HEK293 (cell line): Measurements from ENCODE around the gene MYL7.

Experiments used
- HOXA7 ChIP-seq: sonication (generic); formaldehyde crosslinking; IDR thresholded peaks from 2 replicates; pipeline ENCODE4 v1.8.1; 2022; ENCODE audit warnings: missing genetic modification reagents, borderline replicate concordance
- KLF9 ChIP-seq: fragments of 450-650 bp; formaldehyde crosslinking; IDR thresholded peaks from 2 replicates; pipeline ENCODE4 v1.5.1; 2016; ENCODE audit warnings: missing biosample characterization, missing genetic modification characterization, low read depth
- TCF7L2 ChIP-seq: IDR thresholded peaks from 2 replicates; pipeline ENCODE4 v1.6.1; 2011; ENCODE audit warnings: low read depth, mild to moderate bottlenecking, inconsistent platforms, low read length, moderate library complexity, borderline replicate concordance
- YY1 ChIP-seq: fragments of 450-650 bp; formaldehyde crosslinking; IDR thresholded peaks from 2 replicates; pipeline ENCODE4 v1.5.1; 2018; ENCODE audit warnings: missing biosample characterization, missing genetic modification characterization
- ZBTB26 ChIP-seq: fragments of 450-650 bp; formaldehyde crosslinking; optimal IDR thresholded peaks from 2 replicates; pipeline ENCODE3; 2016; ENCODE audit warnings: missing biosample characterization, mild to moderate bottlenecking, missing genetic modification characterization
- ZNF302 ChIP-seq: fragments of 450-650 bp; formaldehyde crosslinking; IDR thresholded peaks from 2 replicates; pipeline ENCODE4 v1.5.1; 2016; ENCODE audit warnings: missing biosample characterization, missing genetic modification characterization, low read depth
- ZNF335 ChIP-seq: fragments of 450-650 bp; formaldehyde crosslinking; conservative IDR thresholded peaks from 2 replicates; pipeline ENCODE4 v1.5.1; 2016; ENCODE audit warnings: missing biosample characterization, missing genetic modification characterization
- ZNF350 ChIP-seq: fragments of 450-650 bp; formaldehyde crosslinking; IDR thresholded peaks from 2 replicates; pipeline ENCODE4 v1.5.0; 2017; ENCODE audit warnings: missing biosample characterization, mild to moderate bottlenecking, missing genetic modification characterization
- ZNF670 ChIP-seq: fragments of 450-650 bp; formaldehyde crosslinking; IDR thresholded peaks from 2 replicates; pipeline ENCODE4 v1.5.1; 2016; ENCODE audit warnings: missing biosample characterization, missing genetic modification characterization, low read depth
- ZNF707 ChIP-seq: fragments of 450-650 bp; formaldehyde crosslinking; IDR thresholded peaks from 2 replicates; pipeline ENCODE4 v1.5.1; 2016; ENCODE audit warnings: missing biosample characterization, missing genetic modification characterization
- TF ChIP-seq, protein P1 (sequence below): fragments of 450-650 bp; formaldehyde crosslinking; IDR thresholded peaks from 2 replicates; pipeline ENCODE4 v1.5.1; 2016; ENCODE audit warnings: missing biosample characterization, missing genetic modification characterization, low read depth
- TF ChIP-seq, protein P2 (sequence below): fragments of 450-650 bp; formaldehyde crosslinking; IDR thresholded peaks from 2 replicates; pipeline ENCODE4 v1.5.1; 2016; ENCODE audit warnings: missing biosample characterization, missing genetic modification characterization
- TF ChIP-seq, protein P3 (sequence below): fragments of 450-650 bp; formaldehyde crosslinking; IDR thresholded peaks from 2 replicates; pipeline ENCODE4 v1.5.1; 2016; ENCODE audit warnings: missing biosample characterization, missing genetic modification characterization

- TF ChIP-seq, protein P1, sequence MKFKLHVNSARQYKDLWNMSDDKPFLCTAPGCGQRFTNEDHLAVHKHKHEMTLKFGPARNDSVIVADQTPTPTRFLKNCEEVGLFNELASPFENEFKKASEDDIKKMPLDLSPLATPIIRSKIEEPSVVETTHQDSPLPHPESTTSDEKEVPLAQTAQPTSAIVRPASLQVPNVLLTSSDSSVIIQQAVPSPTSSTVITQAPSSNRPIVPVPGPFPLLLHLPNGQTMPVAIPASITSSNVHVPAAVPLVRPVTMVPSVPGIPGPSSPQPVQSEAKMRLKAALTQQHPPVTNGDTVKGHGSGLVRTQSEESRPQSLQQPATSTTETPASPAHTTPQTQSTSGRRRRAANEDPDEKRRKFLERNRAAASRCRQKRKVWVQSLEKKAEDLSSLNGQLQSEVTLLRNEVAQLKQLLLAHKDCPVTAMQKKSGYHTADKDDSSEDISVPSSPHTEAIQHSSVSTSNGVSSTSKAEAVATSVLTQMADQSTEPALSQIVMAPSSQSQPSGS = no peak
- TF ChIP-seq, protein P2, sequence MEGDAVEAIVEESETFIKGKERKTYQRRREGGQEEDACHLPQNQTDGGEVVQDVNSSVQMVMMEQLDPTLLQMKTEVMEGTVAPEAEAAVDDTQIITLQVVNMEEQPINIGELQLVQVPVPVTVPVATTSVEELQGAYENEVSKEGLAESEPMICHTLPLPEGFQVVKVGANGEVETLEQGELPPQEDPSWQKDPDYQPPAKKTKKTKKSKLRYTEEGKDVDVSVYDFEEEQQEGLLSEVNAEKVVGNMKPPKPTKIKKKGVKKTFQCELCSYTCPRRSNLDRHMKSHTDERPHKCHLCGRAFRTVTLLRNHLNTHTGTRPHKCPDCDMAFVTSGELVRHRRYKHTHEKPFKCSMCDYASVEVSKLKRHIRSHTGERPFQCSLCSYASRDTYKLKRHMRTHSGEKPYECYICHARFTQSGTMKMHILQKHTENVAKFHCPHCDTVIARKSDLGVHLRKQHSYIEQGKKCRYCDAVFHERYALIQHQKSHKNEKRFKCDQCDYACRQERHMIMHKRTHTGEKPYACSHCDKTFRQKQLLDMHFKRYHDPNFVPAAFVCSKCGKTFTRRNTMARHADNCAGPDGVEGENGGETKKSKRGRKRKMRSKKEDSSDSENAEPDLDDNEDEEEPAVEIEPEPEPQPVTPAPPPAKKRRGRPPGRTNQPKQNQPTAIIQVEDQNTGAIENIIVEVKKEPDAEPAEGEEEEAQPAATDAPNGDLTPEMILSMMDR (tag by site-specific recombination) = no peak
- TF ChIP-seq KLF9 (tag by site-specific recombination) (no peak), ZNF302 (tag by site-specific recombination) (no peak), ZNF335 (tag by site-specific recombination) (no peak), HOXA7 (CRISPR knock-in tag) (no peak), TCF7L2 (no peak), ZNF670 (tag by site-specific recombination) (no peak), YY1 (tag by site-specific recombination) (no peak), ZBTB26 (tag by site-specific recombination) (no peak), ZNF707 (tag by site-specific recombination) (no peak), ZNF350 (no peak)
- TF ChIP-seq, protein P3, sequence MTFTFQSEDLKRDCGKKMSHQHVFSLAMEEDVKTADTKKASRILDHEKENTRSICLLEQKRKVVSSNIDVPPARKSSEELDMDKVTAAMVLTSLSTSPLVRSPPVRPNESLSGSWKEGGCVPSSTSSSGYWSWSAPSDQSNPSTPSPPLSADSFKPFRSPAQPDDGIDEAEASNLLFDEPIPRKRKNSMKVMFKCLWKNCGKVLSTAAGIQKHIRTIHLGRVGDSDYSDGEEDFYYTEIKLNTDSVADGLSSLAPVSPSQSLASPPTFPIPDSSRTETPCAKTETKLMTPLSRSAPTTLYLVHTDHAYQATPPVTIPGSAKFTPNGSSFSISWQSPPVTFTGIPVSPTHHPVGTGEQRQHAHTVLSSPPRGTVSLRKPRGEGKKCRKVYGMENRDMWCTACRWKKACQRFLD (tag by site-specific recombination) = no peak
Observed at GRCh38 chr7:44186736-44187135, 45.6 kb upstream of the MYL7 start.
